Measurements from ENCODE around the gene MSANTD2. TPM values are rescaled to one million over a fixed set of nuclear protein-coding genes. Genes with fewer than 3 reads are reported as not detected.
A peak's percentile ranks its signal among the peaks of the same experiment; 100 is the strongest.

MSANTD2 gene
- total and polyA plus RNA-seq, 7 experiments from 2014 or later, result 3.8 to 29.5 (median 12.1) TPM

GRCh38 chr11:124762624-124763155 lies 37.5 kb downstream of the MSANTD2 start:
- Mint-ChIP-seq H3K27me3 (peaks cover 18 to 42% (median 34%) of the 10 kb centered on the region in 5 donors), H3K4me3 (peak overlapping the region; percentile 87 to 99 (median 94)), H3K27ac (peak overlapping the region in 7 of 9 donors; percentile 24 to 92 (median 72)), H3K4me1 (peaks cover 6 to 40% (median 24%) of the 10 kb centered on the region in 7 donors), H3K36me3 (peaks cover 0 to 4% (median 3%) of the 10 kb centered on the region in 5 donors), H3K9me3 (peaks cover 0 to 1% (median 0%) of the 10 kb centered on the region in 11 donors)
- Histone ChIP-seq H3K36me3 (ENCODE audit: control insufficient read depth in 2 of 3, insufficient read depth in 3 of 3, low read length in 3 of 3) (peaks cover 0 to 9% (median 0%) of the 10 kb centered on the region in 3 experiments), H3K27me3 (ENCODE audit: control insufficient read depth in 2 of 2, insufficient read depth in 2 of 2, low read length in 2 of 2) (peaks cover 7 to 16% of the 10 kb centered on the region in 2 donors), H3K4me3 (ENCODE audit: low read length) (peak overlapping the region; percentile 87), H3K27ac (ENCODE audit: low read depth, low read length) (peak overlapping the region; percentile 26), H3K4me1 (ENCODE audit: control insufficient read depth in 2 of 2, insufficient read depth in 2 of 2, low read length in 2 of 2) (peaks cover 8 to 31% of the 10 kb centered on the region in 2 donors), H3K9me3 (ENCODE audit: control insufficient read depth in 2 of 3, low read length in 3 of 3) (no peaks in the 10 kb centered on the region)
- peak in 1 of 9 donors; percentile 42 for DNase-seq
- intact Hi-C loops (cut with micrococcal nuclease), result loop anchor here (1.0 to 5.0 kb wide), 14 partner anchors 16 to 380 kb away; partner anchors contain the start of genes CCDC15 (in 2 of the 2), MSANTD2 (in 2 of the 2), SIAE (in 1 of the 2) and SPA17 (in 1 of the 2)
- ATAC-seq, result peak; percentile 31
- ChIA-PET CTCF (interaction anchor here (0.6 to 7.1 kb wide), 18 partner anchors 9 to 120 kb away, joined by 3 to 110 read pairs (median 6); partner anchors contain the start of genes MSANTD2, SIAE and SPA17), POLR2A (interaction anchor here (0.9 to 5.1 kb wide), 9 partner anchors 10 to 93 kb away, joined by 3 to 54 read pairs (median 7); partner anchors contain the start of genes MSANTD2, SIAE, SPA17 and VSIG2)

DNA sequence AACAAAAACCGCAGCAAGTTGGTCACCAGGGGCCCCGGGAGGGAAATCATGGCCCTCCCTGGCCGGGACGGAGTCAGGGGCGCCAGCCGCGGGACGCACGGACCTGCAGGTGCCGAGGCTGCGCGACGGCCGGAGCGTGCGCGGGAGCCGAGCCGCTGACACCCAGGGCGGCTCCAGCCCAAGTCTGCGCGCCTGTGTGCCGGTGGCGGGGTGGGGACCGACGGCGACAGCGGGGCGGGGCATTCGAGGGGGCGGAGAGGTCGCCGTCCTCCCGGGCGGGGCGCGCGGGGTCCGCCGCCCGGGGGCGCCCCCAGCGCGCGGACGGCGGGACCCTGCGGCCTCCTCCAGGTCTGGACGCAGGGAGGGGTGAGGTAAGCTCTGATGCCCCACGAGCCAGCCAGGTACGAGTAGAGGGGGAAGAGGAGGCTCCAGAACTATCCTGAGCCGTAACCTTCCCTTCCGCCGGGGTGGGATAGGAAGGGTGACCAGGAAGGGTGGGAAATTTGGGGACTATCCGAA lies 38.0 kb downstream of the MSANTD2 start, which contains the start of gene ESAM:
ESAM (minus strand) TSS at position 186 of the 519 bp plus-strand sequence; CDS start at position 50, 136 bp downstream.
- peaks cover 7 to 16% of the 10 kb centered on the region in 2 donors for H3K27me3 ChIP-seq (ENCODE audit: control insufficient read depth in 2 of 2, insufficient read depth in 2 of 2, low read length in 2 of 2)
- DNase-seq (peak in 8 of 9 donors; percentile 49 to 75 (median 56)), ATAC-seq (peak; percentile 77)
- peak within 1 kb of the TSS; percentile 24 to 92 (median 72) for H3K27ac Mint-ChIP-seq
- peak within 1 kb of the TSS; percentile 87 for H3K4me3 ChIP-seq (ENCODE audit: low read length)
- intact Hi-C loops (cut with micrococcal nuclease), result loop anchor here (1.0 to 5.0 kb wide), 8 partner anchors 16 to 380 kb away; partner anchors contain the start of genes CCDC15 (in 2 of the 2) and MSANTD2 (in 1 of the 2)
- ChIA-PET POLR2A (interaction anchor here (1.0 to 5.1 kb wide), 9 partner anchors 10 to 92 kb away, joined by 3 to 54 read pairs (median 8); partner anchors contain the start of genes MSANTD2, SIAE, SPA17 and VSIG2), CTCF (interaction anchor here (0.6 to 7.1 kb wide), 8 partner anchors 9 to 118 kb away, joined by 3 to 110 read pairs (median 7); partner anchors contain the start of genes SIAE and SPA17)
- H3K4me1 Mint-ChIP-seq, result peaks cover 6 to 40% (median 24%) of the 10 kb centered on the region in 7 donors
- H3K27me3 Mint-ChIP-seq, result peaks cover 23 to 47% (median 39%) of the 10 kb centered on the region in 5 donors
- H3K36me3 Mint-ChIP-seq, result peaks cover 0 to 4% (median 3%) of the 10 kb centered on the region in 5 donors
- no peaks in the 10 kb centered on the region for H3K9me3 ChIP-seq (ENCODE audit: control insufficient read depth in 2 of 3, low read length in 3 of 3)
- peaks cover 0 to 4% (median 0%) of the 10 kb centered on the region in 3 experiments for H3K36me3 ChIP-seq (ENCODE audit: control insufficient read depth in 2 of 3, insufficient read depth in 3 of 3, low read length in 3 of 3)
- H3K4me1 ChIP-seq (ENCODE audit: control insufficient read depth in 2 of 2, insufficient read depth in 2 of 2, low read length in 2 of 2), result peaks cover 8 to 31% of the 10 kb centered on the region in 2 donors
- peak within 1 kb of the TSS; percentile 87 to 99 (median 94) for H3K4me3 Mint-ChIP-seq
- H3K27ac ChIP-seq (ENCODE audit: low read depth, low read length), result peak within 1 kb of the TSS; percentile 26
- H3K9me3 Mint-ChIP-seq, result peaks cover 0 to 1% (median 0%) of the 10 kb centered on the region in 11 donors

GRCh38 chr11:124761301-124762104 lies 38.7 kb downstream of the MSANTD2 start:
- Mint-ChIP-seq H3K27ac (peak overlapping the region in 1 of 9 donors; percentile 19), H3K27me3 (peaks cover 28 to 54% (median 46%) of the 10 kb centered on the region in 5 donors), H3K9me3 (peaks cover 0 to 1% (median 0%) of the 10 kb centered on the region in 11 donors), H3K4me3 (peak overlapping the region; percentile 56 to 98 (median 74)), H3K36me3 (peaks cover 0 to 4% (median 0%) of the 10 kb centered on the region in 5 donors), H3K4me1 (peaks cover 6 to 44% (median 24%) of the 10 kb centered on the region in 7 donors)
- Histone ChIP-seq H3K27me3 (ENCODE audit: control insufficient read depth in 2 of 2, insufficient read depth in 2 of 2, low read length in 2 of 2) (peaks cover 7 to 16% of the 10 kb centered on the region in 2 donors), H3K36me3 (ENCODE audit: control insufficient read depth in 2 of 3, insufficient read depth in 3 of 3, low read length in 3 of 3) (no peaks in the 10 kb centered on the region), H3K4me1 (ENCODE audit: control insufficient read depth in 2 of 2, insufficient read depth in 2 of 2, low read length in 2 of 2) (peaks cover 8 to 31% of the 10 kb centered on the region in 2 donors), H3K9me3 (ENCODE audit: control insufficient read depth in 2 of 3, low read length in 3 of 3) (no peaks in the 10 kb centered on the region), H3K27ac (ENCODE audit: low read depth, low read length) (no peak overlapping the region), H3K4me3 (ENCODE audit: low read length) (peak overlapping the region; percentile 87)
- ATAC-seq (no peak), DNase-seq (no peak)
- ChIA-PET CTCF (interaction anchor here (0.8 to 7.1 kb wide), 6 partner anchors 8 to 117 kb away, joined by 3 to 110 read pairs (median 6); no protein-coding TSS in a partner anchor), POLR2A (interaction anchor here (0.6 to 5.1 kb wide), 11 partner anchors 8 to 91 kb away, joined by 3 to 54 read pairs (median 9); partner anchors contain the start of genes MSANTD2, SIAE, SPA17 and VSIG2)
- intact Hi-C loops (cut with micrococcal nuclease), result loop anchor here (1.0 to 5.0 kb wide), 8 partner anchors 15 to 381 kb away; partner anchors contain the start of genes CCDC15 (in 2 of the 2) and MSANTD2 (in 1 of the 2)

DNA sequence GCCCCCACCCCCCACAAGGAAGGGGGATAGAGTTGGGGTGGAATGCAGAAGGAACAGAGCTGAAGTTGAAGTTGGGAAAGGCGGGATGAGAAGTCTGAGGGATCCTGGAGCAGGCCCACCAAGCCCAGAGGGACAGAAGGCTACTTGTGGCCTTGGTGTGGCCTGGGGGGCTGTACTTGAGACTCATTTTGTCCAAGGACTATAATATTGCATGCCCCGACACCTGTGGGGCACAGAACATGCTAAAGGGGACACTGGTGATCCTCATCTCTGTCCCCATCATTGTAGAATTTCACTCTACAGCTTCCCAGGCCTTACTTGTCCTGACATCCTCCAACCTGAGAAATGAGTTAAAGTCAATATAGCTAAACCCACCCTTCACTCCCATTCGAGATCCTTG lies 39.4 kb downstream of the MSANTD2 start:
- Mint-ChIP-seq H3K27ac (no peak overlapping the region), H3K4me3 (peak overlapping the region; percentile 23 to 98 (median 68)), H3K27me3 (peaks cover 35 to 60% (median 53%) of the 10 kb centered on the region in 5 donors), H3K36me3 (no peaks in the 10 kb centered on the region), H3K4me1 (peaks cover 6 to 44% (median 24%) of the 10 kb centered on the region in 7 donors), H3K9me3 (peaks cover 0 to 1% (median 0%) of the 10 kb centered on the region in 11 donors)
- no peak overlapping the region for H3K4me3 ChIP-seq (ENCODE audit: low read length)
- no peak for DNase-seq
- CTCF ChIA-PET, result interaction anchor here (0.6 to 7.1 kb wide), 5 partner anchors 8 to 91 kb away, joined by 3 to 110 read pairs (median 7); partner anchors contain the start of gene VSIG2
- intact Hi-C loops (cut with micrococcal nuclease), result loop anchor here (5.0 kb wide), 3 partner anchors 191 to 381 kb away; partner anchors contain the start of gene CCDC15 (in 1 of the 2)
- H3K36me3 ChIP-seq (ENCODE audit: control insufficient read depth in 2 of 3, insufficient read depth in 3 of 3, low read length in 3 of 3), result no peaks in the 10 kb centered on the region
- no peak overlapping the region for H3K27ac ChIP-seq (ENCODE audit: low read depth, low read length)
- ATAC-seq, result no peak
- POLR2A ChIA-PET, result interaction anchor here (0.9 to 5.1 kb wide), 7 partner anchors 9 to 91 kb away, joined by 3 to 54 read pairs (median 9); partner anchors contain the start of genes MSANTD2, SIAE, SPA17 and VSIG2
- peaks cover 7 to 16% of the 10 kb centered on the region in 2 donors for H3K27me3 ChIP-seq (ENCODE audit: control insufficient read depth in 2 of 2, insufficient read depth in 2 of 2, low read length in 2 of 2)
- H3K9me3 ChIP-seq (ENCODE audit: control insufficient read depth in 2 of 3, low read length in 3 of 3), result no peaks in the 10 kb centered on the region
- peaks cover 8 to 31% of the 10 kb centered on the region in 2 donors for H3K4me1 ChIP-seq (ENCODE audit: control insufficient read depth in 2 of 2, insufficient read depth in 2 of 2, low read length in 2 of 2)

DNA sequence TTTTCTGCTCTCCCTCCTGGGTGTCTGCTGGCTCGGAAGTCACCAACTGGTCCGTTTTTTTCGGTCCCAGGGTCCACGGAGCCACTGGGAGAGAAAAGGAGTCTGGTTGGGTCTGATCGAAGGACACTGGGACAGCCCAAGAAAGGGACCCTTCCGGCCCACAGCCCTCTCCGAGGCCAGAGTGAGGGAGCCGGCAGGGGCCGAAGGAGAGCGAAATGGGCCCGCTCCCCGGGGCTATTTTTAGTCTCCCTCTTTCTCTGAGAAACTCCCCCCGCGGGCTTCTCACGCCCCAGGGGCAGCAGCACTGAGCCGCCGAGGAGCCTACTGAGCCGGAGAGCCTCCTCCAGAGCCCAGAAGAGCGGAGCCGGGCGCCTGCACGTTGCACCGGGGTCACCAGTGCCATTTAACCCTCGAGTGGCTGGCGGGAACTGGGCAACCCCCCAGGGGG lies 40.0 kb downstream of the MSANTD2 start:
- no peak for DNase-seq
- Histone ChIP-seq H3K27me3 (ENCODE audit: control insufficient read depth in 2 of 2, insufficient read depth in 2 of 2, low read length in 2 of 2) (peaks cover 7 to 16% of the 10 kb centered on the region in 2 donors), H3K36me3 (ENCODE audit: control insufficient read depth in 2 of 3, insufficient read depth in 3 of 3, low read length in 3 of 3) (no peaks in the 10 kb centered on the region), H3K4me1 (ENCODE audit: control insufficient read depth in 2 of 2, insufficient read depth in 2 of 2, low read length in 2 of 2) (peaks cover 8 to 31% of the 10 kb centered on the region in 2 donors), H3K9me3 (ENCODE audit: control insufficient read depth in 2 of 3, low read length in 3 of 3) (no peaks in the 10 kb centered on the region), H3K4me3 (ENCODE audit: low read length) (no peak overlapping the region), H3K27ac (ENCODE audit: low read depth, low read length) (no peak overlapping the region)
- ChIA-PET CTCF (interaction anchor here (0.6 to 7.1 kb wide), 3 partner anchors 8 to 90 kb away, joined by 7 to 110 read pairs (median 38); partner anchors contain the start of gene VSIG2), POLR2A (interaction anchor here (1.5 to 5.4 kb wide), 7 partner anchors 8 to 90 kb away, joined by 5 to 54 read pairs (median 11); partner anchors contain the start of genes MSANTD2, SIAE, SPA17 and VSIG2)
- H3K27me3 Mint-ChIP-seq, result peaks cover 36 to 60% (median 53%) of the 10 kb centered on the region in 5 donors
- peak overlapping the region in 2 of 9 donors; percentile 24 to 43 for H3K27ac Mint-ChIP-seq
- peaks cover 0 to 1% (median 0%) of the 10 kb centered on the region in 11 donors for H3K9me3 Mint-ChIP-seq
- H3K36me3 Mint-ChIP-seq, result no peaks in the 10 kb centered on the region
- H3K4me1 Mint-ChIP-seq, result peaks cover 6 to 44% (median 24%) of the 10 kb centered on the region in 7 donors
- peak overlapping the region in 9 of 10 donors; percentile 50 to 98 (median 73) for H3K4me3 Mint-ChIP-seq
- ATAC-seq, result no peak
- intact Hi-C loops (cut with micrococcal nuclease), result loop anchor here (5.0 kb wide), 3 partner anchors 192 to 382 kb away; partner anchors contain the start of gene CCDC15 (in 1 of the 2)
